Testis (tissue), 3 donors: ENCODE data around the gene SMO. TPM values are rescaled to one million over a fixed set of nuclear protein-coding genes. Genes with fewer than 3 reads are reported as not detected.

Experiments
- DNase-seq: peaks from one replicate; pipeline ENCODE4 v3.0.0-alpha.2; 2019
- H3K27ac ChIP-seq, 2 donors: fragments of 200-600 bp; sonication (generic); one replicate each; pipeline ENCODE4 v1.5.1; 2019
- H3K27me3 ChIP-seq: fragments of 200-600 bp; sonication (generic); one replicate; pipeline ENCODE4 v1.5.1; 2019
- H3K36me3 ChIP-seq: fragments of 200-600 bp; sonication (generic); one replicate; pipeline ENCODE4 v1.5.1; 2017; ENCODE audit warnings: low read depth; ENCODE audit errors: missing control alignments
- H3K4me1 ChIP-seq: fragments of 200-600 bp; sonication (generic); one replicate; pipeline ENCODE4 v1.5.1; 2019
- H3K4me3 ChIP-seq, 2 donors: fragments of 200-600 bp; sonication (generic); one replicate each; pipeline ENCODE4 v1.5.1; 2017 to 2019
- H3K9me3 ChIP-seq: fragments of 200-600 bp; sonication (generic); one replicate; pipeline ENCODE4 v1.5.1; 2017
- POLR2A ChIP-seq: fragments of 450-650 bp; IDR thresholded peaks from one replicate; pipeline ENCODE4 v1.6.1; 2017; ENCODE audit warnings: antibody characterized with exemption, mild to moderate bottlenecking, moderate library complexity
- WGBS, 2 donors: methylation state at CpG; one replicate each; pipeline ENCODE4 v1.1.5; 2018; 5-methylcytosine and 5-hydroxymethylcytosine counted together
- intact Hi-C: fragments of 100-400 bp; cut with DNase I; formaldehyde crosslinking; loops from one replicate; pipeline ENCODE4 v1.15.1; 2023; ENCODE audit warnings: low total_unique reads
- polyA plus RNA-seq: library from polyadenylated mRNA; stranded (reverse); fragments of 350-450 nt; fragmentation: Illumina TruSeq; extraction: RNeasy Lipid Tissue Mini Kit (QIAGEN cat#74804); gene quantifications from one replicate; pipeline ENCODE4 v1.2.3, GENCODE V29; 2014; ENCODE audit warnings: low read depth, low replicate concordance; ENCODE audit not compliant: insufficient read depth
- total RNA-seq, 2 donors: library from RNA; depleted of rRNA; stranded (reverse); fragments of >200 nt; gene quantifications; one replicate each; pipeline ENCODE4 v1.2.3, GENCODE V29; 2016
- TF ChIP-seq, protein P1 (sequence below), 3 experiments: fragments of 450-650 bp in 2 of 3; fragments of 200-600 bp in 1 of 3; sonication (generic) in 1 of 3; IDR thresholded peaks; one replicate each; pipeline ENCODE4 v1.5.1; 2016 to 2019; ENCODE audit warnings: antibody characterized with exemption in 3 of 3, mild to moderate bottlenecking in 2 of 3, moderate library complexity in 1 of 3

The SMO gene
- total and polyA plus RNA-seq, 3 donors from 2014 or later, result 11.9 to 22.8 (median 17.7) TPM

GRCh38 chr7:129146237-129146979 is 42.0 kb upstream of the SMO start:
- no peaks in the 10 kb centered on the region for H3K9me3 ChIP-seq
- no peak overlapping the region for H3K4me3 ChIP-seq
- intact Hi-C loops, result no loop called here
- TF ChIP-seq POLR2A, result no peak
- TF ChIP-seq, protein P1, sequence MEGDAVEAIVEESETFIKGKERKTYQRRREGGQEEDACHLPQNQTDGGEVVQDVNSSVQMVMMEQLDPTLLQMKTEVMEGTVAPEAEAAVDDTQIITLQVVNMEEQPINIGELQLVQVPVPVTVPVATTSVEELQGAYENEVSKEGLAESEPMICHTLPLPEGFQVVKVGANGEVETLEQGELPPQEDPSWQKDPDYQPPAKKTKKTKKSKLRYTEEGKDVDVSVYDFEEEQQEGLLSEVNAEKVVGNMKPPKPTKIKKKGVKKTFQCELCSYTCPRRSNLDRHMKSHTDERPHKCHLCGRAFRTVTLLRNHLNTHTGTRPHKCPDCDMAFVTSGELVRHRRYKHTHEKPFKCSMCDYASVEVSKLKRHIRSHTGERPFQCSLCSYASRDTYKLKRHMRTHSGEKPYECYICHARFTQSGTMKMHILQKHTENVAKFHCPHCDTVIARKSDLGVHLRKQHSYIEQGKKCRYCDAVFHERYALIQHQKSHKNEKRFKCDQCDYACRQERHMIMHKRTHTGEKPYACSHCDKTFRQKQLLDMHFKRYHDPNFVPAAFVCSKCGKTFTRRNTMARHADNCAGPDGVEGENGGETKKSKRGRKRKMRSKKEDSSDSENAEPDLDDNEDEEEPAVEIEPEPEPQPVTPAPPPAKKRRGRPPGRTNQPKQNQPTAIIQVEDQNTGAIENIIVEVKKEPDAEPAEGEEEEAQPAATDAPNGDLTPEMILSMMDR (IDR thresholded peaks at IDR 0.05), result no peak
- H3K36me3 ChIP-seq, result no peaks in the 10 kb centered on the region
- 46 to 54% methylated on average over 8 of the region's 8 CpGs for WGBS, 2 donors
- DNase-seq, result peak; percentile 57
- H3K27me3 ChIP-seq, result no peaks in the 10 kb centered on the region
- peaks cover 6% of the 10 kb centered on the region for H3K4me1 ChIP-seq
- H3K27ac ChIP-seq, result no peak overlapping the region

GRCh38 chr7:129147731-129148130 is 40.7 kb upstream of the SMO start:
- H3K9me3 ChIP-seq, result no peaks in the 10 kb centered on the region
- intact Hi-C loops, result no loop called here
- H3K27ac ChIP-seq, result no peak overlapping the region
- DNase-seq, result no peak
- no peak overlapping the region for H3K4me3 ChIP-seq
- WGBS, 2 donors, result 70 to 71% methylated on average over 3 of the region's 3 CpGs
- TF ChIP-seq, protein P1 (IDR thresholded peaks at IDR 0.05), result no peak
- TF ChIP-seq POLR2A, result no peak
- H3K4me1 ChIP-seq, result peaks cover 6% of the 10 kb centered on the region
- H3K27me3 ChIP-seq, result no peaks in the 10 kb centered on the region
- no peaks in the 10 kb centered on the region for H3K36me3 ChIP-seq

GRCh38 chr7:129149511-129149910 is 38.9 kb upstream of the SMO start:
- intact Hi-C loops, result no loop called here
- peaks cover 4% of the 10 kb centered on the region for H3K4me1 ChIP-seq
- DNase-seq, result no peak
- TF ChIP-seq, protein P1 (IDR thresholded peaks at IDR 0.05), result no peak
- no peak for TF ChIP-seq POLR2A
- no peaks in the 10 kb centered on the region for H3K27me3 ChIP-seq
- no peak overlapping the region for H3K4me3 ChIP-seq
- no peaks in the 10 kb centered on the region for H3K36me3 ChIP-seq
- WGBS, 2 donors, result 63 to 64% methylated on average over 7 to 8 of the region's 8 CpGs
- H3K9me3 ChIP-seq, result no peaks in the 10 kb centered on the region
- no peak overlapping the region for H3K27ac ChIP-seq

- 76 to 82% methylated on average over 8 of the region's 8 CpGs for WGBS, 2 donors
- intact Hi-C loops, result no loop called here
- no peak for TF ChIP-seq POLR2A
- Histone ChIP-seq H3K4me1 (peaks cover 4% of the 10 kb centered on the region), H3K4me3 (no peak overlapping the region), H3K27ac (no peak overlapping the region), H3K9me3 (no peaks in the 10 kb centered on the region), H3K36me3 (no peaks in the 10 kb centered on the region), H3K27me3 (no peaks in the 10 kb centered on the region)
- DNase-seq, result no peak
These were observed 38.0 kb upstream of the SMO start for GRCh38 chr7:129150199-129150996.

- Histone ChIP-seq H3K36me3 (no peaks in the 10 kb centered on the region), H3K27ac (no peak overlapping the region), H3K4me1 (no peaks in the 10 kb centered on the region), H3K9me3 (no peaks in the 10 kb centered on the region), H3K4me3 (no peak overlapping the region), H3K27me3 (no peaks in the 10 kb centered on the region)
- intact Hi-C loops, result no loop called here
- DNase-seq, result no peak
- 94 to 96% methylated on average over 9 of the region's 9 CpGs for WGBS, 2 donors
- TF ChIP-seq POLR2A, result no peak
- TF ChIP-seq, protein P1 (IDR thresholded peaks at IDR 0.05), result no peak
These were observed 30.8 kb upstream of the SMO start for GRCh38 chr7:129157651-129158050.
